Retina (tissue), 1 donor: ENCODE measurements around the gene GPHA2.

ENCODE experiments used
- DNase-seq: peaks from one replicate; pipeline ENCODE4 v3.0.0-alpha.2; 2016

GPHA2 gene

GRCh38 chr11:64909653-64910343 is 25.9 kb downstream of the GPHA2 start:
- DNase-seq, result no peak

DNA sequence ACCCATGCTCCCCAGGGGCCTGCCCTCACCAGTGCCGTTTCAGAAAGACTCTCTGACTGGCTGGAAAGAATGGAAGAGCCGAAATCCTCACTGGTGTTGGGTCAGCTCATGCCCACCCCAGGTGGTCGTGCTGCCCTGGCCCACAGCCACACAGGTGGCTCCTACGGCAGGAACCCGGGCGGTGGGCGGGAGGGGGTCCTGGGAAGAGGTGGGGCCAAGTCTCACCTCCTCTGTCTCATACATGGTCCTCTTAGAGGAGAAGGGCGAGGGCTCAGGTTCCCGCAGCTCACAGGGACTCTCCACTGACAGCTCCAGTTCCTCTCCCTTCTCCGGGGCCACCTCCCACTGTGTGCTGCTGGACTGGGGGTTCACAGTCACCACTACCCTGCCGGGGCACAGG is 26.9 kb downstream of the GPHA2 start:
- no peak for DNase-seq

DNA sequence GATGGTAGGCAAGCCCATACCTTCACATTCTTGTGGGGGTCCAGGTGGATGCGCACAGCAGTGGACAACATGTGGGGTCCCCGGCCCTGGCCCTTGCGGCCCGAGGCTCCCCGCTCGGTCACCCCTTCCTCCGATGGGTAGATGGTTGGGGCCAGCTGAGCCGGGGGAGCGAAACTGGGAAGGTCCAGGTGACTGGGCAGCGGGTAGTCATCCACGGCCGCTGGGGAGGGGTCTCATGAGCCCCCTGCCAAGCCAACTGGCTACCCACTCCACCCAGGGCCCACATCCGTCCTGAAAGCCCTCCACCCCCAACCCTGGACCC is 29.4 kb downstream of the GPHA2 start:
- no peak for DNase-seq

DNA sequence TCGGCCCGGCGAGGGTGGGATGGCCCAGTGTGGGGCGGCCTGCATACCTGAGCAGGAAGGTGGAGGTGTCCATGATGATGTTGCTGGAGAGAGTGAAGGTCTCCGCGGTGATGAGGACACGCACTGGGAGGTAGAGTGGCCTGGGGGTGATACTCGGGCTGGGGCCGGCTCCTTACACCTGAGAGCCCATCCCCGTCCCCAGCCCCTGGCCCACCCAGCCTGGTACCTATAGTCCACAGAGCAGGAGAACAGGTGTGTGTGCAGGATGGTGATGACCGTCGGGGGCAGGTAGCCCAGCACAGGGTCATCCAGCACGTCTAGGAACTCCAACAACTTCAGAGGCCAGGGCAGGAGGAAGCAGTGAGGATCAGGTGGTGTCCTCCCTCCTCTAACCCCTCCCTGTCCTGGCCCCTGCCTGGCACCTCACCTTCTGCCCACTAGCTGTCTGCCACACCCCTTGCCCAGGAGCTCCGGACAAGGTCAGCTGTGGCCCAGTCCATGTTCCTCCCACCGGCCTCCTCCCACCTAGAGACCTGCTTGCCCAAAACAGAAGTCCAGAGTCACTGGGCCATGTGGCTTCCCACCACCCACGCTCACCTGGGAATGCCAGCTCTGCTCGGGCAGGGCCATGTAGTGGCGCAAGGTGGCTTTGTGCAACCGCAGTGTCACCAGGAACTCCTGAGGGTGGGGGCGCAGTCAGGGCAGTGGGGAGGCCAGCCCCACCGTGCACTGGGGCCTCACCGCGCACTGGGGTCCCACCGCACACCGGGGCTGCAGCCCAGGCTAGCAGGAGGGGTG is 30.0 kb downstream of the GPHA2 start:
- DNase-seq, result no peak

GRCh38 chr11:64903291-64903833 is 32.3 kb downstream of the GPHA2 start:
- DNase-seq, result no peak

GRCh38 chr11:64902102-64902900 is 33.4 kb downstream of the GPHA2 start:
- DNase-seq, result no peak

- no peak for DNase-seq
These were observed 34.9 kb downstream of the GPHA2 start for GRCh38 chr11:64900774-64901173.

GRCh38 chr11:64900263-64900678 is 35.4 kb downstream of the GPHA2 start:
- DNase-seq, result no peak

DNA sequence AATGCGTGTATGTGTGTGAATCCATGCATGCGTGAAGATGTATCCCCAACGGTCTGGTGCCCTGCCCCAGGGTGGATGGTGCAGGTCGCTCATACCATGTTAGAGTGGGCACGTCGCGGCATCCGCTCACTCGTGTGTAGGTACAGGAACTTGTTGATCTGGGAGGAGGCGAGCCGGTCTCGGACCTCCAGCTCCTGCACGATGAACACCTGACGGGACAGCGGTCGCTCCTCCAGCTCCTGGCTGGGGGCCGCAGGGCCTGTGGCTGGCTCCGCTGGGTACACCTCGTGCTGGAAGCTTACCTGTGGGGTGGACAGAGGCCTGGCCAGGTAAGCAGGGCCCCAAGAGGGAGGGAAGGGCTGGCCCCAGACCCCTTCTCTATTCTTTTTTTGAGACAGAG is 37.2 kb downstream of the GPHA2 start:
- DNase-seq, result no peak

GRCh38 chr11:64898076-64898445 is 37.6 kb downstream of the GPHA2 start:
- no peak for DNase-seq

DNA sequence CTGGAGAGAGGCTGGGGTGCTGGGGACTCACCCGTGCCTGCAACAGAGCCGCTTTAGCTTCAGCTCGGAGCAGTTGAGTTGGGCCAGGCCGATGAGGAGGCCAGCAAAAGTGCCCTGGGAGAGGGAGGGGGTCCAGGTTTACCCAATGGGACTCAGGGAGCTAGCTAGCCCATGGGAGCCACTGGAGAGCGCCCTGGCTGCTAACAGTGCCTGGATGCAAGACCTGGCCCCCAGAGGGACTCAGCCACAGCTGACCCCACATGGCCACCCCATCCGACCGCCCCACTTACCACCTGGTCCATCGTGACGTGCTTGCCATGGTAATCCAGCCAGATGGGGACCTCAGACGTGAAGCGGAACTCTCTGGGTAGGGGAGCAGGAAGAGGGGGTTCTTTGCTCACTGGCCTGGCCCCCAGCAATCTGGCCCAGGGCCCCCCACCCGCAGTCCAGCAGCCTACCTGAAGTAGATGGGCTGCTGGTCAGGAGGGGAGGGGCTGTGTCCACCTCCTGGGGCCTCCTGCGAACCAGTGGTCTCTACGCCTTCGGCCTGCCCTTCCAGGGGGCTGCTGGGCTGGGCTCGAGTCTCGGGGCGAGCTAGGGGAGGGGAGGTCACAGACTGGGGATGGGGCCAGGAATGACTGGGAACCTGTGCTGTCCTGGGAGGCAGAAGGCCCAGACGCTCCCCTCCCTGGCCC is 38.2 kb downstream of the GPHA2 start:
- no peak for DNase-seq

- DNase-seq, result no peak
These were observed 39.2 kb downstream of the GPHA2 start for GRCh38 chr11:64896448-64897022.

GRCh38 chr11:64894812-64895452 is 40.8 kb downstream of the GPHA2 start:
- DNase-seq, result no peak

- DNase-seq, result peak; percentile 78
These were observed 41.5 kb downstream of the GPHA2 start for GRCh38 chr11:64894070-64894811.

GRCh38 chr11:64893194-64894069 is 42.3 kb downstream of the GPHA2 start:
- DNase-seq, result no peak

- no peak for DNase-seq
These were observed 42.9 kb downstream of the GPHA2 start for GRCh38 chr11:64892838-64893193.

DNA sequence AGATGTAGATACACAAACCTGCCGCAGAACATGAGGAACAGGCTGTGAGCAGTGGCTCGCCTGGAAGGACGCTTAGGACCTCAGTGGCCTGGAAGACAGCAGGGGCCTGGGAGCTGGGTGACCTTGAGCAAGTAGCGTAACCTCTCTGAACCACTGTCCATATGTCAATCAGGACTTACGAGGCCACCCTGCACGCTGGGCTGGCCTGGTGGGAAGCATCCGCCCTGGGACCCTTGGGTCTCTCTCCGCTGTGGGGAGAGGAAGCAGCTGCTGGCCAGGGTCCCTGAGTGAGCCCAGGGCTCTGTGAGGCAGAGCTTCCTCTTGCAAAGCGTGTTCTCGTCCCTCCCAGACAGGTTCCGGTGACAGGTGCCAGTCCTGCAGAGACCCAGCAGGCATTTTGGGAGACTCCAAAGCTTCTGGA is 43.3 kb downstream of the GPHA2 start:
- no peak for DNase-seq

- DNase-seq, result no peak
These were observed 43.8 kb downstream of the GPHA2 start for GRCh38 chr11:64891880-64892279.

DNA sequence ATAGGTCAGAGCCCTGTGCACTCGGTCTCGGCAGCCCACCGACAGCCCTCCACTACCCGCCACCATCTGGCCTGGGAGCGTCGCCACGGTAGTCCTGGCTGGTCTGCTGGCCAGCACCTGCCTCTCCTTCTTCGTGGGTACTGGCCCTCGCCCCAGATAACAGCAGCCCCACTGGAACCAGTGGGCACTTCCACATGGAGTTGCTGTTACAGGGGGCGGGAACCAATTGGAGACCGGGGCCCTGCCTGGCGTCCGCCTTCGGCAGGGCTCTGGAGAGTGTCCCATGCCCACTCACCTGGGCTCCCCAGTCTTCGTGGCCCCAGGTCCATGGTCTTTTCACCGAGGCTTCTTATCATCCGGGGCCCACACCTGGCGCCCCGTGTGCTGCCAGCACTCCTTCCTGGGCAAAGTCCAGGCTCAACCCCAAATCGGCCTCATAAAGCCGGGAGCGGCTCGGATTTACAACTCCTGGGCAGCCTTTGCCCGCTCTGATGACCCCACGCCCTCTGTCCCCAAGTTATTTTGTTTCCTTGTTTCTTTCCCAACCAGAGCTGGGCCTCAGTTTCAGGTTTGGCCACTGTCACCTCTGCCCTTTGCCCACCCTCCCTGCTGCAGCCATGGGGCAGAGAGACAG is 44.4 kb downstream of the GPHA2 start:
- DNase-seq, result no peak

DNA sequence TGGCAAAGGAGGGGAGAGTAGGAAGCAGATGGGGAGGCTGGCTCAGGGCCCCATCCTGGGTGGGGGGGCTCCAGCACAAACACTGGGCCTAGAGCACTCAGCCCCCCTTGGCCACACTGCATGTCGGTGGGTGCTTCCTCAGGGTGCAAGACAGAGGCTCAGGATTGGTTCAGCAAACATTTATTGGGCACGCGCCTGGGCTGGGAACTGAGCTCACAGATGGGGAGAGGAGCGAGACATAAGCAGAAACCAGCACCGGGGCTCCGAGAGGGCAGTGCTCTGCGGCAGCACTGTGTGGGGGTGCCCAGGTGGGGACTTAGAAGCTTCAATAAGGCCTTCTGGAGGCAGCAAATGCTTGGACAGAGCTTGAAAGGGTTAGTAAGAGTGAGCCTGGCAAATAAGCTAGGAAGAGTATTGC is 45.2 kb downstream of the GPHA2 start:
- DNase-seq, result no peak
